ENCODE results near the gene DNAH2. TPM values are rescaled to one million over a fixed set of nuclear protein-coding genes. Genes with fewer than 3 reads are reported as not detected.
A peak's percentile ranks its signal among the peaks of the same experiment; 100 is the strongest.

Gene DNAH2
- total and polyA plus RNA-seq, 9 of the 15 experiments (the other 6 are each of a cell fraction or from before 2014, with no cell fraction given) = 0.03 TPM; not detected in 8

- TF ChIP-seq MXI1 (IDR thresholded peaks at IDR 0.05; ENCODE audit: low read depth, low read length) = no peak; the same call in 1 of the 2 replicates
- TF ChIP-seq MCM2 (IDR thresholded peaks at IDR 0.05; ENCODE audit: low read depth) = no peak
- no peak for TF ChIP-seq ZNF507 (tag; conservative IDR thresholded peaks at IDR 0.05)
- no peak for TF ChIP-seq ZNF134 (CRISPR knock-in tag; conservative IDR thresholded peaks at IDR 0.05)
- TF ChIP-seq NFYB (IDR thresholded peaks at IDR 0.05; ENCODE audit: extremely low read depth, insufficient read length) = no peak
- no peak for TF ChIP-seq ZNF146 (CRISPR knock-in tag; IDR thresholded peaks at IDR 0.05; ENCODE audit: unreplicated experiment)
- TF ChIP-seq HSF4 (CRISPR knock-in tag; IDR thresholded peaks at IDR 0.05; ENCODE audit: borderline replicate concordance) = no peak
- TF ChIP-seq ZNF41 (CRISPR knock-in tag; conservative IDR thresholded peaks at IDR 0.05) = no peak
- no peak for TF ChIP-seq PHTF2 (CRISPR knock-in tag; IDR thresholded peaks at IDR 0.05)
- TF ChIP-seq TAF15 (IDR thresholded peaks at IDR 0.05; ENCODE audit: low read depth, low read length) = no peak
- no peak for TF ChIP-seq TBP (optimal IDR thresholded peaks at IDR 0.05; ENCODE audit: low read depth, low read length)
- no peak; the same call in 1 of the 2 replicates for TF ChIP-seq NBN (IDR thresholded peaks at IDR 0.05; ENCODE audit: low read depth)
- no peak for TF ChIP-seq MLLT1 (IDR thresholded peaks at IDR 0.05)
- TF ChIP-seq CEBPB (tag; IDR thresholded peaks at IDR 0.05) = no peak
- no peak for TF ChIP-seq POLR3A (IDR thresholded peaks at IDR 0.05; ENCODE audit: borderline replicate concordance, extremely low read depth, insufficient read depth, insufficient read length)
- 0 out of 2 replicates have a peak, but pooled peaks have one; percentile 49 for TF ChIP-seq LCOR (CRISPR knock-in tag; IDR thresholded peaks at IDR 0.05)
- no peak for TF ChIP-seq PURB (CRISPR knock-in tag; IDR thresholded peaks at IDR 0.05; ENCODE audit: low read depth)
- TF ChIP-seq KLF13 (tag; IDR thresholded peaks at IDR 0.05; ENCODE audit: borderline replicate concordance, low read depth) = no peak
- TF ChIP-seq RBM17 (IDR thresholded peaks at IDR 0.05; ENCODE audit: borderline replicate concordance, low read depth, low read length) = no peak
- no peak for TF ChIP-seq THRA (IDR thresholded peaks at IDR 0.05)
- no peak for TF ChIP-seq XRCC5 (IDR thresholded peaks at IDR 0.05; ENCODE audit: low read depth, low read length)
- TF ChIP-seq ZNF740 (CRISPR knock-in tag; IDR thresholded peaks at IDR 0.05) = no peak
- TF ChIP-seq ZNF740 (tag; IDR thresholded peaks at IDR 0.05) = no peak
- TF ChIP-seq ZC3H4 (CRISPR knock-in tag; IDR thresholded peaks at IDR 0.05; ENCODE audit: borderline replicate concordance) = no peak
- no peak for TF ChIP-seq ESRRB (CRISPR knock-in tag; IDR thresholded peaks at IDR 0.05; ENCODE audit: borderline replicate concordance)
Observed at GRCh38 chr17:7857713-7858521, 140.4 kb downstream of the DNAH2 start, which contains the start of gene CYB5D1 (continued).

All from K562 (cell line).